ENCODE results near the gene CLDN20.

The CLDN20 gene

GRCh38 chr6:155325700-155326516 is 62.1 kb downstream of the CLDN20 start:
- DNase-seq: no peak
- ChIA-PET POLR2A (no interaction called here), CTCF (interaction anchor here (1.5 kb wide), 1 partner anchor 10 kb away, joined by 3 read pairs; no protein-coding TSS in a partner anchor)
- H3K36me3 ChIP-seq (ENCODE audit: control insufficient read depth in 4 of 4, insufficient read depth in 4 of 4, low read length in 3 of 4): no peaks in the 10 kb centered on the region
- WGBS (ENCODE audit: insufficient coverage): 94% methylated on average over 5 of the region's 6 CpGs
- H3K27me3 ChIP-seq (replicated peaks in 2 of 5; ENCODE audit: control insufficient read depth in 4 of 5, insufficient read depth in 5 of 5, low read length in 4 of 5): no peaks in the 10 kb centered on the region
- H3K4me1 ChIP-seq (ENCODE audit: control extremely low read depth in 1 of 4, control insufficient read depth in 4 of 4, insufficient read depth in 4 of 4, low read length in 3 of 4): peaks cover 0 to 9% (median 0%) of the 10 kb centered on the region in 4 experiments
- H3K9me3 ChIP-seq (ENCODE audit: control extremely low read depth in 1 of 5, control insufficient read depth in 4 of 5, insufficient read depth in 2 of 5, low read depth in 1 of 5, low read length in 4 of 5): no peaks in the 10 kb centered on the region
- H3K4me3 ChIP-seq (ENCODE audit: control insufficient read depth in 1 of 7, extremely low read depth in 1 of 7, insufficient read depth in 4 of 7, low read depth in 2 of 7, low read length in 6 of 7): no peak overlapping the region
- H3K27ac ChIP-seq (ENCODE audit: insufficient read depth in 1 of 2, low read depth in 1 of 2, low read length in 2 of 2, poor library complexity in 1 of 2, severe bottlenecking in 2 of 2): no peak overlapping the region

All from common myeloid progenitor, CD34-positive (primary cell).